Superior temporal gyrus (tissue), 1 donor: ENCODE measurements around the gene UBE2I.
"Not testable (repeated sequence)": the region's sequence is repeated elsewhere in the genome, so short reads cannot be mapped to it uniquely, and the experiment has no call there.

Experiments
- DNase-seq: peaks from one replicate; pipeline ENCODE4 v3.0.0-alpha.2; 2016; ENCODE audit errors: extremely low spot score

UBE2I gene

DNA sequence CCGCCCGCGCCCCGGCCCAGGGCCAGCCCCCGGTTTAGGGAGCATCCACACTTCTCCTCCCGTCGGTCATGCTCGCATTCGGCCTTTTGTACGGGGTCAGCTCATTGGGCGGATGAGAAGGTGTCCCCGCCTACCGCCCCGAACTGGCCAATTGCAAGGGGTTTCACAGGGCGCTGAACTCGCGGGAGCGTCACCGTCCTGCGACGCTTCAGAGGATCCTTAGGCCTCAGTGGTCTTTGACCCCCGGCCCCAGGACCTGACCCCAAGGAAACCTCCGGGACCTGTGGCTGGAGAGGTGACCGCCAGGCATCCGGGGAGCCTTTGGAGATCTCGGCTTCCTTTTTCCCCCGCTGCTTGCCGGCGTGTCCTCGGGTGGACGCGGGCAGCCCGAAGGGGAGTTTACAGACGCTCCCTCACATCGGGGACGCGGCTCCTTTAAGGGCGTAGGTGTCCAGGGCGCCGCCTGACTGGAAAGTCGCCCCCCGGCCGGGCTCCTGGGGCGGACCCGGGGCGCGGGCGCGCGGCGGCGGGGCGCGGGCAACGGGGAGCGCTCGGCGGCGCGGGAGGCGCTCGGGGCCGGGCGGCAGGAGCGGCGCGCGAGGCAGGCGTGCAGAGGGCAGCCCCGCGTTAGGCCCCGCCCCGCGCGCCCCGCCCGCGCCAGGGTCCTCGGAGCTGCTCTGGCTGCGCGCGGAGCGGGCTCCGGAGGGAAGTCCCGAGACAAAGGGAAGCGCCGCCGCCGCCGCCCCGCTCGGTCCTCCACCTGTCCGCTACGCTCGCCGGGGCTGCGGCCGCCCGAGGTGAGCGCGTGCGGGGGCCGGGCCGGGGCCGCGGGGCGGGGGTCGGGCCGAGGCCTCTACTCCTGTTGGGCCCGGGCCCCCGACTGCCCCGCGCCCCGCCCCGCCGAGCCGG, at the start of gene UBE2I:
TSS of gene UBE2I (plus strand) at position 660 of the 909 bp plus-strand sequence. CDS start 4,395 bp downstream, outside the sequence.
- DNase-seq: peak; percentile 99

DNA sequence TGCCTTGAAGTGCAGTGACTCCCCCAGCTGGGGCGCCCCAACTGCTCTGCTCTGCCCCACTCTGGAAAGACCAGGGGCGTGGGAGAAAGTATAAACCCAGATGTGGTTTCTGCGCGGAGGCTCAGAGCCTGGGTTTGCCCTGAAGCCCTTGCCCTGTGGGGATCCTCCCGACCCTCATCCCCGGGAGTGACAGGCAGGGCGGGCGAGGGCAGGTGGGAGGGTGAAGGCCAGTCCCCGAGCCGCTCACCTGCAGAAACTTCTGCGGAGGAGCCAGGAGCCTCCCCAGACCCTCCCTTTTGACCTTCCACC, 49.7 kb upstream of the UBE2I start:
- DNase-seq: no peak

DNA sequence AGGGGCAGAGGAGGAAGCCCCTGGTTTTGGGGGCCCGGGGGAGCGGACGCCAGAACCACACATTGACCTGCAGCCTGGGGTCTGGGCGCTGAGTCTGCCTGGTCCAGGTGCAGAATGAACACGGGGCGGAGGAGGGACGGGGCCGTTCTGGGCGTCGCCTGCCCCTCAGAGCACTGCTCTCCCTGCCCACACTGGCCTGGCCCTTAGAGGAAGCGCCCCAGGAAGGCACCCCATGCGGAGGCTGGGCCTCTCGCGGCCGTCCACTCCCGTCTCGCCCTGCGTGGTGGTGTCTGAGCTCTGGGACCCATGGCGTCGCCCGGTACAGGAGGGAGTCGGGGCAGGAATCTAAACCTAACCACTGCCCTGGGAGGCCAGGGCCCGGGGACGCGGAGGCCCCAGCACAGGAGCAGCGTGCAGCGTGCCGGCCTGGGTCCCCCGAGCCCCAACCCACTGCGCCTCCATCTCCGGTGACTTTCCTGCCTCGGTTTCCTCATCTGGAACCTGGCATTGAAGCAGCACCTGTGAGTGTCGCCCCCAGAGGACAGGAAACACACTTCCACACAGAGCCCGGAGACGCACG, 49.2 kb upstream of the UBE2I start:
- DNase-seq: no peak

DNA sequence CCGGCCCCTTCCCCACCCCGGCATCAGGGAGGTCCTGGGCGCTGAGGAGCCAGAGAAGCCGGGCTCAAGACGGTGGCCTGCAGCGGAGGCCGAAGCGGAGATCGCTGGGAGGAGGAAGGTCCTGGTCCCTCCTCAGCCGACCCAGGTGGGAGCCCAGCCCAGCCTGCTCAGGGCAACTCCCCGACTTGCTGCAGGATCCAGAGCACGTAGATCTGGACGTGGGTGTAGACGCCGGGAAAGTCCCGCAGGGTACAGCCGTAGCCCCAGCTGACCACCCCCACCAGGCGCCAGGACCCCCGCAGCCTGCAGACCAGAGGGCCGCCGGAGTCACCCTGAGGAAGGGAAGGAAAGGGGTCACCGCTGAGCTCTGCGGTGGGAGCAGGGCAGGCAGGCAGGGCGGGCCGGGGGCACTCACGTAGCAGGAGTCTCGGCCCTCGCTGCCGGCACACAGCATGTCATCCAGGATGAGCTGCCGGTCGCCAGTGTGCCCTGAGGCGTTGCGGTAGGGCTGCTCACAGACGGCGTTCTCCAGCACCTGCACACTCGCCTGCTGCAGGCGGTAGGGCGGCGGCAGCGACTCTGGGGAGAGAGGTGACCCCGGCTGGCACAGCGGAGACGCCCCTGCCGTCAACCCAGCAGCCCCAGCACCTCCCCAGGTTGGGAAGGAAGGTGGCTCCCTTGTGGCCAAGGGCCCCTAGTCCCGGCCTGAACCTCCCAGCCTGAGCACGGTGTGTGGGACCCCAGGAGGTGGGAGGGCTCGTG, 48.1 kb upstream of the UBE2I start:
- no peak for DNase-seq

DNA sequence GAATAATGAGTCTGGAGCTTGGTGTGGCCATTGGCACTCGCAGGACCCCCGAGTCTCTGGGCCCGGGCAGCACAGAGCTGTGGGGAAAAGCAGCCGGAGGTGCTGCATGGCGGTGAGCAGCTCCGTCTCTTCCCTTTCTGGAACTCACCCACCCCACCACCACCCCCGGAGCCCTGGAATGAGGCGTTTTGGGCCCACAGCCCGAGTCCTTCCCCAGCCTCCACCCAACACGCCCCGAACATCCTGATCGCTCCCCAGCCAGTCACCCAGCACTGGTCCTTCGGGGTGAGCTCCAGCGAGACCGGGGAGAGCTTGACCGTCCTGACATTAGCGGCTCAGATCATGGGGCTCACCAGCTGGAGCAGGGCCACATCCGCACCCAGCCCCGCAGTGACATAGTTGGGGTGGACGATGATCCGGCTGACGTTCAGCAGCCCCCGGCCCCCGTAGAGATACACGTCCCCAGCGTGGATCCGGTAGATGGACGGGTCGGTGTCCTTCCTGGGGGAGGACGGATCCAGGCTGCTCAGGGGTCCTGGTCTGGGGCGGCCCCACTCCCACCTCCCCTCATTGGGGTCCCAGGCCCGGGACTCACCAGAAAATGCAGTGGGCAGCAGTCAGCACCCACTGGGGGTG, 47.1 kb upstream of the UBE2I start:
- no peak for DNase-seq

DNA sequence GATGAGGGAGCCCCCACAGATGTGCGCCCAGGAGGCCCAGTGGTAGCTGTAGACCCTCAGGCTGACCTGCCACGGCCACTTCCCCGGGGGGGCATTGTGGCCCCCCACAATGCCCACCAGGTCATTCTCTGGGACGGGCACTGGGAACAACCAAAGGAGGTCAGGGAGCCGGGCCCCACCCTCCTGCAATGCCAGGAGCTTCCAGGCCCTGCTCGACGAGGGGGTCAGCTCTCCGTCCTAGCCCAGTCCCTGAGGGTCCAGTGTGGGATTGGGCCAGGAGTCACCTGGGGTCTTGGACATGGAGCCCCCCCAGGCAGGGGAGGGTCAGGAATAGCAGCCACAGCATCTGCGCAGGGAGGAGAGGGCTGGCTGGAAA, 46.6 kb upstream of the UBE2I start:
- no peak for DNase-seq

DNA sequence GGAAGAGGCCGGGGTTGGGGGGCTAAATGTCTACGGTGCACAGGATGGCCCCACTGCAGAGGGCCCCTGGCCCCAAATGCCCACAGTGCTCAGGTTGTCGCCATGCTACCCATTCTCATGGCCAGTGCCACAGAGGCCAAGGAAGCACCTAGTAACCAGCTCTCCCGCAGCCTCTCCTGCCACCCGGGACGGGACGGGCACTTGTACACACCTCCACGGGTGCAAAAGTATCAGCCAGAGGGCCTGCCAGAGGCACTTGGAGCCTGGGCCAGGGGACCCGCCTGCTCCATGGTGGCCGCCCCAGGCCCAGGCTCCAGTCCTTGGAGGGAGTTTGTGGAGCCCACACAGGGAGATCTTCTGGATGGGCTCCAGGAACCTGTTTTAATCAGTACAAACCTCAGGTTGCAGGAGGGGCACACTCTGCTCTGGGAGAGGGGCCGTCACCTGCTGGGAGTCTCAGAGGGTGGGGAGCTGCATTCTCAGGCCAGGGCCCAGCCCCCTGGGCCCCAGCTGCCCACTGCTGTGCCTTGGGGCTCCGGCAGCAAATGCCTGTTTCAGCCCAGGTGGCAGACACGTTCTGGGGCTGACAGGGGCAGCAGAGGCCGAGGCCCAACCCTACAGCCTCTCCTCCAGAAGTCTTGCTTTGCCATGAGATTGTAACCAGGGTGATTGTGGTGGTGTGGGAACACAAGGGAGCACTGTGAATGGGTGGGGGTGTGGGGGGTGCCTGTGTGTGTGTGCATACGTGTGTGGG, 45.7 kb upstream of the UBE2I start:
- DNase-seq: no peak

DNA sequence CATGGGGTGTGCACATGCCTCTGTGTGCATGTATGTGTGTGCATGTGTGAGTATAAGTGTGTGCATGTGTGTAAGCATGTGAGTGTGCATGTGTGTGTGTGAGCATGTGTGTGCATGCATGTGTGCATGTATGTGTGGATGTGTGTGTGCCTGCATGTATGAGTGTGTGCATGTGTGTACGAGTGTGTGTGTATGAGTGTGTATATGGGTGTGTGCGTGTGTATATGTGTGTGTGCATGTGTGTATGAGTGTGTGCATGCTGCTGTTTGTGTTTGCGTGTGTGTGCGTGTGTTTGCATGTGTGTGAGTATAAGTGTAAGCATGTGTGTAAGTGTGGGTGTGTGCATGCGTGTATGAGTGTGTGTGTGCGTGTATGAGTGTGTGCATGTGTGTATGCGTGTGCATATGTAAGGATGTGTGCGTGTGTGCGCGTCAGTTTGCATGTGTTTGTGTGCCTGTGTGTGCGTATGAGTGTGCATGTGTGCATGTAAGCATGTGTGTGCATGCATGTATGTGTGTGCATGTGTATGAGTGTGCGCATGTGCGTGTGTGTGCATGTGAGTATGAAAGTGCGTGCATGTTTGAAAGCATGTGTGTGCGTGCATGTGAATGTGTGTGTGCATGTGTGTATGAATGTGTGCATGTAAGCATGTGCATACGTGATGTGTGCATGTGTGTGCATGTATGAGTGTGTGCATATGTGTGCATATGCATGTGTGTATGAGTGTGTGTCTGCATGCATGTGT, 44.9 kb upstream of the UBE2I start:
- DNase-seq: no peak

DNA sequence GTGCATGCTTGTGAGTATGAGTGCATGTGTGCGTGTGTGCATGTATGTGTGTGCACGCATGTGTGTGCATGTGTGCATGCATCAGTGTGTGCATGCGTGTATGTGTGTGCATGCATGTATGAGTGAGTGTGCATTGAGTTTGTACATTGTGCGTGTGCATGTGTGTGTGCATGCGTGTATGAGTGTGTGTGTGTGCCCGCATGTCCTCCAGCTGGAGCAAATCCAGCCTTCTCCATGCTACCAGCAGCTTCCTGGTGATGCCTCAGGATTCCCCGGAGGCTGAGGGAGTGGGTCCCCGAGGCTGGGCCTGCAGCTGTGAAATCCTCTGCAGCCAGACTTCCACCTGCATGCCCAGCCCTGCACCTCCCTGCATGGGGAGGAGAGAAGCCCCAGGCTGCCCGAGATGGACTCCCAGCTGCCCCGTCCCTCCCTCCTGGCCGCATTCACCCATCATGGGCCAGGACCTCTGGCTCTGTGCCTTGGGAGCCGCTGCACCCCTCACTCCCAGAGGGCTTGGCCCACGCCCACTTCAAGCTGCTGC, 44.3 kb upstream of the UBE2I start:
- DNase-seq: no peak

DNA sequence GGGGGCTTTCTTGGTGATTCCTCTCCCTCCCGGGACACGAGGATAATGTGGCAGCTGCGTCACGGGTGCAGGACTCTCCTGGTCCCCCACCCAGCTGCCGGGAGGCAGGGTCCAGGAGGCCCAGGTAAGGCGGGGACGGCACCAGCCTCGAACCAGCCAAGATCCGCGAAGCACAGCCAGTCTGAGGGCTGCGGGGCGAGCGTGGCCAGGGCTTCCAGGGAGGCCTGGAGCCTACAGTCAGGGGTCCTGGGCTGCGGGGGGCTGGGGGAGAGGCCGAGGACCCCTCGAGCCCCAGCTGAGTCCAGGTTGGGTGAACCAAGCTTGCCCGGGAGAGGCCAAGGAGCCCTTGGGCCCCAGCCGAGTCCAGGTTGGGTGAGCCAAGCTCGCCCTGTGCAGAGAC, 43.6 kb upstream of the UBE2I start:
- DNase-seq: no peak

DNA sequence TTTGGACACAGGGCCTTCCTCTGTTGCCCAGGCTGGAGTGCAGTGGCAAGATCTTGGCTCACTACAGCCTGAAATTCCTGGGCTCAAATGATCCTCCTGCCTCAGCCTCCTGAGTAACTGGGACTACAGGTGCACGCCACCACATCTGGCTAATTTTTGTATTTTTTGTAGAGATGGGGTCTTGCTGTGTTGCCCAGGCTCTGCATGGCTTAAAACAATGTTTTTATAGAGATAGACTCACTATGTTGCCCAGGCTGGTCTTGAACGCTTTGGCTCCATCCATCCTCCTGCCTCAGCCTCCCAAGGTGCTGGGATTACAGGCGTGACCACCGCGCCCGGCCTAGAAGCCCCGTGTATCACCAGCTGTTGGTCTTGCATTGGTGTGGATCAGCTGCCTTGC, 40.0 kb upstream of the UBE2I start:
- DNase-seq: not testable (repeated sequence)

DNA sequence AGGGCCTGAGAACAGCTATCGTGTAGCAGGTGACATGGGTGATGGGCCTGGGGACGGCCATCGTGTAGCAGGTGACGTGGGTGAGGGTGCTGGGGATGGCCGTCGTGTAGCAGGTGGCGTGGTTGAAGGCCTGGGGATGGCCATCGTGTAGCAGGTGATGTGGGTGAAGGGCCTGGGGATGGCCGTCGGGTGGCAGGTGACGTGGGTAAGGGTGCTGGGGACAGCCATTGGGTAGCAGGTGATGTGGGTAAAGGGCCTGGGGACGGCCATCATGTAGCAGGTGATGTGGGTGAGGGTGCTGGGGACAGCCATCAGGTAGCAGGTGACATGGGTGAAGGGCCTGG, 38.1 kb upstream of the UBE2I start:
- no peak for DNase-seq

DNA sequence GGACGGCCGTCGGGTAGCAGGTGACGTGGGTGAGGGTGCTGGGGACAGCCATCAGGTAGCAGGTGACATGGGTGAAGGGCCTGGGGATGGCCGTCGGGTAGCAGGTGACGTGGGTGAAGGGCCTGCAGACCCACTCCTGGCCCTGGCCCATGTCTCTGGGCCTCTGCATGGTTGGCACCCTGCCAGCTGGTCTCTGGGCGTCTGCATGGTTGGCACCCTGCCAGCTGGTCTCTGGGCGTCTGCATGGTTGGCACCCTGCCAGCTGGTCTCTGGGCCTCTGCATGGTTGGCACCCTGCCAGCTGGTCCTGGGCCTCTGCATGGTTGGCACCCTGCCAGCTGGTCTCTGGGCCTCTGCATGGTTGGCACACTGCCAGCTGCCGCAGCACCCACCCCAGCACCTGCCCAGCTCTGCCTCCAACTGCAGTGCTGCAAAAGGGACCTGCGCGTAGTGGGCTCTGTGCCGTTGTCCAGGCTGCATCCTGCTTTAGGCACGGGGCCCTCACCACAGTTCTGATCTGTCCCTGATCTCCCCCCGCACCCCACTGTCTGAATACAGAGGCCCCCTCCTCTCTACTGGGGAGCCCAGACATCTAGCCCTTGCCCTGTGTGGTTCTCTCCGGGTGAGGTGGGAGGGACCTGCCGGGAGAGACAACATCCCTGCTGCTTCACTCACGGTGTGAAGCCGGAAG, 37.6 kb upstream of the UBE2I start:
- not testable (repeated sequence) for DNase-seq

DNA sequence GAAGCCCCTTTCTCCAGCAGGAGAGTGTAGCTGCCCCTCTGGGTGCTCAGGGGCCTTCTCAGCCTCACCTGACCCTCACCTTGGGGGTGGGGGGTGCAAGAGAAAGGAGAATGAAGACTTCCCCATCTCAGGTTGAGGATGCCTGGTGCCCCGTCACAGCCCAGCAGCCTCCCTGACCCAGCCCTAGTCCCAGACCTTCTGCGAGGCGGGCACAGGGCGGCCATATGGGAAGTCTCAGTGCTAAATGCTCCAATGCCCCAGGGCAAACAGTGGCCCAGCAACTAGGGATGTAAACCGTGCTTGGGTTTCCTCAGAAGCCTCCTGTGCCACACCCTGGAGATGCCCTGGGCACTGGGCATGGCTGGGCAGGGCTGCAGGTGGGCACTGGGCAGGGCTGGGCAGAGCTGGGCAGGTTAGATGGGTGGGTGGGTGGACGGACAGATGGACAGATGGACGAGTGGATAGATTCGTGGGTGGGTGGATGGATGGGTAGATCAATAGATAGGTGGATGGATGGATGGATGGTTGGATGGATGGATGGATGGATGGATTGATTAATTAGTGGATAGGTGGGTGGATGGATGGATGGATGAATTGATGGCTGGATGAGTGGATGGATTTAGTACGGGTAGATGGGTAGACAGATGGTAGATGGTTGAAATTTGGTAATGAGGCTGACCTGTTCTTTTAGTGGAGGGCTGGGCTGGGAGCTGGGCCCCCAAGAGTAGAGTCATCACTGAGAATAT, 36.8 kb upstream of the UBE2I start:
- no peak for DNase-seq

DNA sequence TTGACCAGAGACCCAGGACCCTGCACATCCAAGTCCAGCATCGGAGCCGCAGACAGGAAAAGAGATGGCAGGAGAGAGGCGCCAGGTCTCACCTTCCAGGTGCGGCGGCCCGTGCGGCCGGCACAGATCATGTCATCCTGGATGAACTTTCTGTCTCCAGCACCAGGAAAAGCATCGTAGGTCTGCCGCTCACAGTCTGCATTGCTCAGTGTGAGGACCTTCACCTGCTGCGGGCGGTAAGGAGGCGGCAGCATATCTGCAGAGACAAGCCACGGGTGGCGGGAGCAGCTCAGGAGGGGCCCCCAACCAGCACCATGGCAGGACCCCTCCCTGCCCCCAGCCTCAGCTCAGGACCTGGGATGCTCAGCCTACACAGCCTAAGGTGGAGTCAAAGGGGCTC, 35.6 kb upstream of the UBE2I start:
- no peak for DNase-seq

DNA sequence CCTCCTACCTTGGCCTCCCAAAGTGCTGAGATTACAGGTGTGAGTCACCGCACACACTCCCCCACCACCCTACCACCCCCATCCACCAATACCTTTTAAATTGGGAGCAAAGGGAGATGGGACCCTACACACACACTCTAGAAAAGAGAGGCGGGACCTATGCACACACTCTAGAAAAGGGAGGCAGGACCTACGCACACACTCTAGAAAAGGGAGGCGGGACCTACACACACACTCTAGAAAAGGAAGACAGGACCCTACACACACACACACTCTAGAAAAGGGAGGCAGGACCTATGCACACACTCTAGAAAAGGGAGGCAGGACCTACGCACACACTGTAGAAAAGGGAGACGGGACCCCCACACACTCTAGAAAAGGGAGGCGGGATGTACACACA, 34.7 kb upstream of the UBE2I start:
- no peak for DNase-seq

DNA sequence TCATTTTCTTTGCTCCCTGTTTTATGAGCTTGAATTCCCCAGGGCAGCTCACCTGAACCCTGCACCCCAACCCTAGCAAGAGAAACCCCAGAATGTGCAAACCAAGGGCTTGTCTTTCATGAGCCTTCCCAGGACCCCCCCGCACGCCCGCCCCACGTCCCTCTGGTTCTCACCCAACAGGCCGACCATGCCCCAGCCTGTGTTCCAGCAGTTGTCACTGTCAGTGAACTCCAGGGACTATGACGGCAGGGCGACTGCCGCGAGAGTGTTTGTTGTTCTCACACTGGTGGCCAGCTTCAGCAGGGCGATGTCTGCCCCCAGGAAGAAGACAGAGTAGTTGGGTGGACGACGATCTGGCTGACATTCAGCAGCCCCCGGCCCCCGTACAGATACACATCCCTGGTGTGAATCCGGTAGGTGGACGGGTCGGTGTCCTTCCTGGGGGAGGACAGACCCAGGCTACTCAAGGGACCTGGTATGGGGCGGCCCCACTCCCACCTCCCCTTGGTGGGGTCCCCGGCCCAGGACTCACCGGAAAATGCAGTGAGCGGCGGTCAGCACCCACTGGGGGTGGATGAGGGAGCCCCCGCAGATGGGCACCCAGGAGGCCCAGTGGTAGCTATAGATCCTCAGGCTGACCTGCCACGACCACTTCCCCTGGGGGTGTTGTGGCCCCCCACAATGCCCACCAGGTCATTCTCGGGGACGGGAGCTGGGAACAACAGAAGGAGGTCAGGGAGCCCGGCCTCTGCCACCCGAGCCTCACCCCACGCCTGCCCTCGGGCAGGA, 33.5 kb upstream of the UBE2I start:
- DNase-seq: no peak

DNA sequence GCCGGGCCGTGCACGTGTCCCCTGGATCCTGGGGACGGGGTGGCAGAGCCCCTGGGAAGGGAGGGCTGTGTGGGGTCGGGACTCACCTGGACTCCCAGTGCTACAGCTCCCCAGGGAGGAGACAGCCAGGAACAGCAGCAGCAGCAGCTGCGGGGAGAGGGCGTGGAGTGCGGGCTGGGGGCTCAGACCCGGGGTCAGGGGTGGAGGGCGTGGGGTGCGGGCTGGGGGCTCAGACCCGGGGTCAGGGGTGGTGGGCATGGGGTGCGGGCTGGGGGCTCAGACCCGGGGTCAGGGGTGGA, 32.9 kb upstream of the UBE2I start:
- no peak for DNase-seq

DNA sequence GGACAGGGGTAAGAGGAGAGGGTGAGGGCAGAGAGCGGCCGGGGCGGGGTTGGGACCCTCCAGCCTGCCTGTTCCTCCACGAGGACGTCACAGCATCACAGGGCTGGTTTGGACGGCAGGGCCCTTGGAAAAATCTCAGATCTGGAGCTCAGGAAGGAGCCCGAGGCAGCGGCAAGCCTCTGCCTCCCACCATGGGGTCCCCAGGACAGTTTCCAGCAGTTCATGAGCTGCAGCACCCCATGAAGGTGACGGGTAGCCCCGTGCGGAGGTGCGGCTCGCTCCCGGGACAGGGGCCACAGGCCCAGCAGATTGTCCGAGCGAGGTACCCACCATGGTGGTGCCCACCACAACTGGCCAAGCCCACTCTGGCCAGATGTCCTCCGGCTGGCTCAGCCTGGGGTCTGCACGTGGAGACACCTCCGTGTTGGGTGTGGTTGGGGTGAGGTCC, 32.3 kb upstream of the UBE2I start:
- DNase-seq: no peak
